Urothelium cell line (cell line): Measurements from ENCODE around the gene MINDY2.
"Not testable (repeated sequence)": the region's sequence is repeated elsewhere in the genome, so short reads cannot be mapped to it uniquely, and the experiment has no call there.

Experiments used
- DNase-seq: peaks from one replicate; pipeline ENCODE4 v3.0.0; 2011; ENCODE audit warnings: low spot score, mixed read lengths
- FAIRE-seq: peaks from 2 replicates; lab custom pipeline; 2011; peaks lifted over from hg19 to GRCh38; lab: Jason Lieb, UNC

MINDY2 gene

DNA sequence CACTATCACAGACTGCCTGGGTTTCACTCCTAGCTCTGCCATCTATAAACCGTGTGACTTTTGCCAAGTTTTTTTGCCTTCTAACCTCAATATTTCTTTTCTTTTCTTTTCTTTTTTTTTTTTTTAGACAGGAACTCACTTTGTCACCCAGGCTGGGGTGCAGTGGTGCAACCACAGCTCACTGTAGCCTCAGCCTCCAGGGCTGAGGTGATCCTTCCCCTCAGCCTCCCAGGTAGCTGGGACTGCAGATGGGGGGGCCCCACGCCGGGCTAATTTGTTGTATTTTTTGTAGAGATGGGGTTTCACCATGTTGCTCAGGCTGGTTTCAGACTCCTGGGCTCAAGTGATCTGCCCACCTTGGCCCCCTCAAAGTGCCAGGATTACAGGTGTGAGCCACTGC is 18.4 kb upstream of the MINDY2 start:
- FAIRE-seq (no peak), DNase-seq (no peak)

DNA sequence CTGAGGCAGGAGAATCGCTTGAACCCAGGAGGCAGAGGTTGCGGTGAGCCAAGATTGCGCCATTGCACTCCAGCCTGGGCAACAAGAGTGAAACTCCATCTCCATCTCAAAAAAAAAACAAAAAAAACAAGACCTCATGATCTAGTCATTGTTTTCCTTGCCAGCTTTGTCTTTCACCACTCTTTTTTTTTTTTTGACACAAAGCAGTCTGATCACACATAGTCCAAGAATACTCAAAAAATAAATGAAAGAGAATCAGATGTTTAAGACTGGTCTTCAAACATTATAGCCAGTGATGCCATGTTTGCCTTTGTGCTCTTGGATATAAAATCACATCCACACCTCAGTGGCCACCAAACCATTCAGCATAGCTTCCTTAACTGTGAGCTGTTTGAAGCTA is 15.8 kb upstream of the MINDY2 start:
- FAIRE-seq (no peak), DNase-seq (no peak)

DNA sequence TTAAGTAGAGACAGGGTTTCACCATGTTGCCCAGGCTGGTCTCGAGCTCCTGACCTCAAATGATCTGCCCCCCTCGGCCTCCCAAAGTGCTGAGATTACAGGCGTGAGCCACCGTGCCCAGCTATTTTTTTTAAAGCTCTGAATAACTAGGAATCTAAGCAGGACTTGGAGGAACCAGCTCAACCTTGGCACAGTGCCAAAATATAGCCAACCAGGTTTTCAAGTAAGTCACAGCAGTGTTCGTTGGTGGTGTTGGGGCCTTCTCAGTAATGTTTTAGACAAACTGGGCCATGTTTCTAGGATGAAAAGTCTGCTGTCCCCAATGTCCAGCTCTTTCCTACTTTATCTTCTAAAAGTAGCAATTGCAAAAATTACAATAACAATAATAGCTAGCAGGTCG is 15.1 kb upstream of the MINDY2 start:
- peak; percentile 31 for DNase-seq
- no peak for FAIRE-seq

DNA sequence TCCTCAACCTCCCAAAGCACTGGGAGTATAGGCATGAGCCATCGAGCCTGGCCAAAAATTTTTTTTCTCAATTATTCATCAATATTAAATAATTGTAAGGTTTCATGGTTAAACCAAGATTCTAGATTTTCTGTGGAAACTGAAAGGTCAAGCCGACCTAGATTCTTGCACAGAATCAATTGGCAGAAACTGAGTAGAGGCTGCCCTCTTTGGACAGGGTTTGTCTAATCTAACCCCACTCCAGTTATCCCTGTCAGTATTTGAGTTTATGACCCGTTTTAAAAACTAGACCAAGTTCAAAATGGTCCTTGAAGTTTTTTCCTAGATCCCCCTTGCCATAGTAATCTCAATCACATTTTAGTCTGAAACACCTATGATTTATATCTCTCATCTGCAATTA is 13.0 kb upstream of the MINDY2 start:
- DNase-seq (no peak), FAIRE-seq (no peak)

DNA sequence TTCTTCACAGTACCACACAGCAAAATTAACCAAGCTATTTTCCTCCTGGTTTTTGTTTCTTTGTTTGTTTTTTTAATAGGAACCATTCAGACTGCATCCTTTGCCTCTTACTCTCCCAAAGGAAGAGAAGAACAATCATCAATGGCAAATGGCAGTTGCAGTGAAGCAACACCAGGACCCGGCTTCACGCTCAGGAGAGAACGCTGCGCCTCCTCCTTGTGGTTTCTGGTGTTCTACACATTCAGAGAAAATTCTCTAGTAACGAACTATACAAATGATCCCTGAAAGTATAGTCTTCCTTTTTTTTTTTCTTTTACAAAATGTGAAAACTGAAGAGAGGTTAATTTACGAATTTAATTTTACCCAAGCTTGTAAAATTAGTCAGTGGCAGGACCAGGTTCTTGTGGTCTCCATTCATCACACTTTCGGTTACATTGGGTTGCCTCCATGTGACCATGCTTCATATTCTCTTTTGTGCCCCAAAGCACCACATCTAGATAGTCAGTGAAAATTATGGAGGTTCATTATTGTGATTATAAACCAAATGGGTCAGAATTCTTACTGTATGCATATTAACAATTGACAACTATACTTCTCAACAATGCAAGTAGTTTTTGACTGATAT is 10.6 kb upstream of the MINDY2 start:
- FAIRE-seq: no peak
- DNase-seq: no peak

DNA sequence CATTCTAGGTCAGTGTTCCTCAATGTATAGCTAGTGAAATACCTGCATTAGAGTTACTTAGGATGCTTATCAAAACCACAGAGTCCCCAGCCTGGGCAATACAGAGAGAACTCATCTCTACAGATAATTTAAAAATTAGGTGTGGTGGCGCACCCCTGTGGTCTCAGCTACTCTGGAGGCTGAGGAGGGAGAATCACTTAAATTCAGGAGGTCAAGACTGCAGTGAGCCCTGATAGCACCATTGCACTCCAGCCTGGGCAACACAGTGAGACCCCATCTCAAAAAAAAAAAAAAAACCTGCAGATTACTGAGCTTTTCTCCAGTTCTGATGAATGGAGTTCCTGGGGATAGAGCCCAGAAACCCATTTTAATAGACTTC is 10.1 kb upstream of the MINDY2 start:
- DNase-seq (no peak), FAIRE-seq (no peak)

DNA sequence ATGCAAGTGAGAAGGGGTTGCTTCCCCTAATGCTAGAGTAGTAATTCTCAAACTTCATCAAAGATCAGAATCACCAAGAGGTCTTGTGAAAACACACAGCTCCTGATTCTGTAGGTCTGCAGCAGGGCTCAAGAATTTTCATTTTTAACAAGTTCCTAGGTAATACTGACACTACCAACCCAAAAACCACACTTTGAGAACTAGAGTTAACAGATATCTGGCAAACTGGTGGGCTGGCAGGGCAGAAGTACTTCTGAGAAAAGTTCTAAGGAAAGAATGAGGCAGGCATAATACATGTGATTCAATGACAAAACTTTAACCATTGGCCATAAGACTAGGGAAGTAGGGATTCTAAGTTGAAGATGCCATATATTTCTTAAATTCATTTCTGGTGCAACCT is 8.8 kb upstream of the MINDY2 start:
- no peak for FAIRE-seq

DNA sequence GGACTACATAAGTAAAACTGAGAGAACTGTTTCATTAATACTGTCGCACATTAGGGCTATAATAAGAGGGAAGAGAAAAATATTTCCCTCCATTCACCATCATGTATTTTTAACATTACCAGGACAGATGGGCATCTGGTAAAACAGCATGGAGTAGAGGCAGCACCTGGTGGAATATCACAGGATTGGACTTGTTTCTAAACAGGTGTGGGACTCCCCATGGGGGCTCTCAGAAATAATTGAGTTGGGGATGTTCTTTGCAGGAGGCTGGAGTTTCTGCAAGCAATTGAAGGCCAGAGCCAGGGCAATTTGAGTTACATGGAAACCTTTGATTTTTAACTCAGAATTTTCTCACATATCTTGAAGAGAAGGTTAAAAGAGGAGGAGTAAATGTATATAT is 8.4 kb upstream of the MINDY2 start:
- FAIRE-seq (no peak), DNase-seq (no peak)

More for the DNA sequence above, 8.8 kb upstream of the MINDY2 start:
- DNase-seq: no peak

DNA sequence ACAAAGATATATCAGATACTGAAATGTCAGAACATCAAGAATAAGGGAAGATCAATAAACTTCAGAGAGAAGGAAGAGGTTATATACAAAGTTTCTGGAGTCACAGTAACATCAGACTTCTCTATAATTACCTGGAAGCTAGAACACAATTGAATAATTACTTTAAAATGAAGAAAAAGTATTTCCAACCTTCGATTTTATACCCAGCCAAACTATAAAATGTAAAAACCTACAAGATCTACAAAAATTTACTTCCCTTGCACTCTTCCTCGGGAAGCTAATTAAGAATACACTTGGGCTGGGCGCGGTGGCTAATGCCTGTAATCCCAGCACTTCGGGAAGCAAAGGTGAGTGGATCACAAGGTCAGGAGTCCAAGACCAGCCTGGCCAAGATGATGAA is 6.6 kb upstream of the MINDY2 start:
- DNase-seq (no peak), FAIRE-seq (no peak)

DNA sequence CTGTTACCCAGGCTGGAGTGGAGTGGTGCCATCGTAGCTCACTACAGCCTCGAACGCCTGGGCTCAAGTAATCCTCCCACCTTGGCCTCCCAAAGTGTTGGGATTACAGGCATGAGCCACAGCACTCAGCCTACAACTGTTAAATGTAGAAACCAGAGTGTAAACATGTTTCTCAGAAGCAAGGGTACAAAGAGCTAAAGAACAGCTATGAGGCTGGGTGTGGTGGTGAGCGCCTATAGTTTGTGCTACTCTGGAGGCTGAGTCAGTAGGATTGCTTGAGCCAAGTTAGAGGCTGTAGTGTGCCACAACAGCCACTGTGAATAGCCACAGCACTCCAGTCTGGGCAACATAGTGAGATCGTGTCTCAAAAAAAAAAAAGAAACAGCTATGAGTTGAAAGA is 4.8 kb upstream of the MINDY2 start:
- DNase-seq (no peak), FAIRE-seq (no peak)

DNA sequence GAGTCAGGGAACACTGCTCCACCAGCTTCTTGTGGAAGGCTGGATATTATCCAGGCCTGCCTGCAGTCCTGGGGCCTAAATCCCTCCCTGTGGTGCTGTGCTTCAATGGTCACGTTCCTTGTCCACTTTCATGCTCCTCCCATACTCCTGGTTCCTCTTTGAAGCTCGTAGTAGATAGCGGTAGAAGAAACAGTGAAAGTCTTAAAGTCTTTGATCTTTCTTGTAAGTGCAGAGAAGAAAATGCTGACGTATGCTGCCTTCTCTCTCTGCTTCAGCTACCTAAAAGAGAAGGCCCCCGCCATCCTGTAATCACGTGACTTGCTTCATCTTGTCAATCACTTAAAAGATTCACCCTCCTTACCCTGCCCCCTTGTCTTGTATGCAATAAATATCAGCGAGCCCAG is 2.5 kb upstream of the MINDY2 start:
- not testable (repeated sequence) for FAIRE-seq, DNase-seq

DNA sequence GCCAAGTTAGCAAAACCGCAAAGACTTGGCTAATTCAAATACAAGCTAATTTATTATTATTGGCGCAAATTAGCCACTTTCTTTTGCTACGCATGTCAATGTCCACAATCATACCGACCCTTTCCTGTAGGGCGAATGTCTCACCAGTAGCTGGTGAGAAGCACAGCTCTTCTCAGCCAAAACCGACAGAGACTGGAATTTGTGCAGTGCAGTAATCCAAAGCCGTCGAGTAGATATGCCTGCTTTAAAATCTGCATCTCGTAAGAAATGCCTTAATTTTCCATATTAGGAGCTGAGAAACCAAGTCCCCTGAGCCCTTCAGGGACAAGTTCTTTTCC is 614 bp upstream of the MINDY2 start:
- FAIRE-seq (peak; percentile 32), DNase-seq (peak; percentile 52)

DNA sequence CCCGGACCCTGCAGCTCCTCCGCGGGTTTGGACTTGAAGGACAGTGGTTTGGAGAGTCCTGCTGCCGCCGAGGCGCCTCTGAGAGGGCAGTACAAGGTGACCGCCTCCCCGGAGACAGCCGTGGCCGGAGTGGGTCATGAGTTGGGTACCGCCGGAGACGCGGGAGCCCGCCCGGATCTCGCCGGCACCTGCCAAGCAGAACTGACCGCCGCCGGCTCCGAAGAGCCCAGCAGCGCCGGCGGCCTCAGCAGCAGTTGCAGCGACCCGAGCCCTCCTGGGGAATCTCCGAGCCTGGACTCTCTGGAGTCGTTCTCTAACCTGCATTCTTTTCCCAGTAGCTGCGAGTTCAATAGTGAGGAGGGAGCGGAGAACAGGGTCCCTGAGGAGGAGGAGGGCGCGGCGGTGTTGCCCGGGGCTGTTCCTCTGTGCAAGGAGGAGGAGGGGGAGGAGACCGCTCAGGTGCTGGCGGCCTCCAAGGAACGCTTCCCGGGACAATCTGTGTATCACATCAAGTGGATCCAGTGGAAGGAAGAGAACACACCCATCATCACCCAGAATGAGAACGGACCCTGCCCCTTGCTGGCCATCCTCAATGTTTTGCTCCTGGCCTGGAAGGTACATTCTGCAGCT is 634 bp downstream of the MINDY2 start:
- DNase-seq (peak; percentile 62), FAIRE-seq (no peak)

DNA sequence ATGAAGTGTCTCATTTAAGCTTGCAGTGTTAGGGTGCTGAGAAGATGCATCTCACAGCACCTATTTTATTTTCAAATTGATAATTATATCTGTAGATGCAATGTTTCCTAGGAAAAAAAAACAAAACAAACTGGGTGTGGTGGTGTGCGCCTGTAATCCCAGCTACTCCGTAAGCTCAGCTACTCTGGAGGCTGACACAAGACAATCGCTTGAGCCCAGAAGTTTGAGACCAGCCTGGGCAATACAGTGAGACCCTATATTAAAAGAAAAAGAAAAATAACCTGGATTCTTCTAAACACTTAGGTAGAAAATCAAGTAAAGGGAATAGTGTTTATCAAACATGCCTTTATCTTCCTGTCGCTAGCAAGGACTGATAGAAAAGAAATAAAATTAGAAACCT is 1.9 kb downstream of the MINDY2 start:
- no peak for FAIRE-seq
- DNase-seq: no peak

DNA sequence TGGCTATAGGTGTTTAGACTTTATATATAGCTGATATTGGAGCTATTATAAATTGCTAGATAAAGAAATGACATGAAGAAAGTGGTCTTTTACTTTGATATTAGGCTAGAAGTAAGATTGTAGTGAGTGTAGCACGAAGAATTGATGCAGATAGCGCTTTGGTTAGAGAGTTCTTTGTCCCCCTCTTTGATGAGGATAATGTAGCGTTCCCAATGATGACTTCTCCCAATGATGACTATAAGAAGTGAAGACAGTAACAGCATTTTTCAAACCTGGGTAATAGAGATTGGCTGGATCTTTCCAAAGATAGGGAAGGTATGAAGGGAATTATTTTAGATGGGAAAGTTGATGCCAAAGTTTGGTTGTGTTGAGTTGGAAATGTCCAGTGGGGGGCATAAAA is 4.3 kb downstream of the MINDY2 start:
- FAIRE-seq (no peak), DNase-seq (no peak)

DNA sequence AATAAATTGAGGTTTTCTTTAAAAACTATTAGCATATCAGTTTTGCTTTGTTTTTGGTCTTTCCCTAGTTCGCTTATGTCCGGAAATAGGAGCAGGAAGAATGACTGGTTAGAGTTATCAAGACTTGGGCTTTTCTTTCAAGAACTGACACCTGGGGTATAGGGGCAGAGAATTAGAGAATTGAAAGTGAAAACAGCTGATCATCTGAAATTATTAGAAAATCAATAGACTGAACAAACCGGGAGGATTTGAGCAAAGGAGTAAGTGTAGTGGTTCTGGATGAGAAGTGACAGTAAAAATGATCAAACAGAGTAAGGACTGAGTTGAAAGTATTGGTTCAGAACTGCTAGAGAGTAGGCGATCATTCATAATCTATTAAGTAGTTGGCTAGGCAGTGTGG is 6.0 kb downstream of the MINDY2 start:
- no peak for FAIRE-seq
- DNase-seq: no peak

DNA sequence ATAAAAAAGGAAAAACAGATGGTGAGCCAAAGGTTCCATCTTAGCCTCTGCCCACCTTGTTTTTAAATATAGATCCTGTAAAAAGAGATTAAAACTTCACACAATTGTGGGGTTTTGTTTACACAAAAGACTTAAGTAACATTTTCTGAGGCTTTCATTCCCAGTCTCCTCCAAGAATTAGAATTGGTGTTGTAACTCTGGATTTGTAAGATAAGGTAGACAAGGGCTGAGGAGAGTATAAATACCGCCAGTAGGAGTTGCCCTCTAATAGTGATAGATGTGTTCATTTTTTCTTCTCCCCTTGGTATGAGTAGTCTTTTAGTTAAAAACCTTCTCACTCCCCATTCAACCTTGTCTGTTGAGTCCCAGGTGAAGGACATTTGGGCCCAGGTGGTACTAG is 8.5 kb downstream of the MINDY2 start:
- FAIRE-seq (no peak), DNase-seq (no peak)

DNA sequence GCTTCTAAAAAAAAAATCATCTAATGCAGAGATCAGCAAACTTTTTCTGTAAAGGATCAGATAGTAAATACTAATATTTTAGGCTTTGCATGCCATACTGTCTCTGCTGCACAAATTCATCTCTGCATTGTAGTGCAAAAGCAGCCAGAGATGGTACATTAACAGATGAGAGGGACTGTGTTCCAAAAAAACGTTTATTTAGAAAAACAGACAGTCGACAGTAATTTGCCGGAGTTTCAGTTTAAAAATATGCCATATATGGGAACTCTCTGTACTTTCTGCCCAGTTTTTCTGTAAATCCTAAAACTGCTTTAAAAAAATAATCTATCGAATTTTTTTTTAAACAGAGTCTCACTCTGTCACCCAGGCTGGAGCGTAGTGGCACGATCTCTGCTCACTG is 14.3 kb downstream of the MINDY2 start:
- DNase-seq (no peak), FAIRE-seq (no peak)

DNA sequence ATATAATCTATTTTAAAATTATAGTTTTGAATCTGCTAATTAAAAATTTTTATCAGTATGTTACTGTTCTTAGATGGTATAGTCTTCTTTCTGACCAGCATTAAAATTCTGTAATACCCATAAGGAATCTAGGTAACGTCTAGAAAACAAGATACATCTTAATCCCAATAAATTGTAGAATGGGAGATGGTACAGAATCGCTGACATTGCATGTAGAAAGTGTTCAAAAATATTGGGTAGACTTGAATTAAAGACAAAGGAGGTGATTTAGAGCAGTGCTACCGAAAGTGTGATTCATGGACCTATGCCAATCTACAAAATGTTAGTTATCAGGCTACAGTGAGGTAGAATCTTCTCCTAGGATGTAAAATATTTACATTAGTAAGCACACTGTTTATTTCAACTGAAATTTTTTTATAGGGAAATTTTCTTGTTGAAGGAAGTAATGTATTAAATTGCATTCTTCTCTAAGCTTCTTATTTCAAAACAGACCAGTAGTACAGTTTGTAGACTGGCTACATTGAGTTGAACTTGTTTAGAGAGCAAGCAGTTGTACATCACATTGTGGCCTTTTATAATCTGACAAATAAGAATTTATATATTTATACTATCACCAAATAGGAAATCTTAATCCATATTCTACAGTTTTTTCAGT is 17.1 kb downstream of the MINDY2 start:
- FAIRE-seq: no peak
- DNase-seq: no peak

DNA sequence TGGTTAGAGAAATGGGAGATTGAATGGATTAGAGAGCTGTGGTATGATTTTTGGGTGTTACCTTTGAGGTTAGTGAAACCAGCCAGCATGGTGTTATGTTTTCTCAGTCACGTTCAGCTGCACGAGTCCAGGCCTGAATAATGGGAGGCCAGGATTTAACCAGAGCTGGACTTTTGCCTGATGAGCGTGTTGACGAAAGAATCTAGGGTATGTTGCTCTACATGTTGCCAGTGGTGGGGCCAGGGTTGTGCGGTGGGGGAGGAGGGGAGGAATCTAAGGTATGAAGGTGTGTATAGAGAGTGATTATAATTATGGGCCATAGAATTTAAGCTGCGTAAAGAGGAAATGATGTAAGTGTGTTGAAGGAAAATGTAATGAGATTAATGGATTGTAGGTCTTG is 22.8 kb downstream of the MINDY2 start:
- DNase-seq (peak; percentile 68), FAIRE-seq (peak; percentile 77)

DNA sequence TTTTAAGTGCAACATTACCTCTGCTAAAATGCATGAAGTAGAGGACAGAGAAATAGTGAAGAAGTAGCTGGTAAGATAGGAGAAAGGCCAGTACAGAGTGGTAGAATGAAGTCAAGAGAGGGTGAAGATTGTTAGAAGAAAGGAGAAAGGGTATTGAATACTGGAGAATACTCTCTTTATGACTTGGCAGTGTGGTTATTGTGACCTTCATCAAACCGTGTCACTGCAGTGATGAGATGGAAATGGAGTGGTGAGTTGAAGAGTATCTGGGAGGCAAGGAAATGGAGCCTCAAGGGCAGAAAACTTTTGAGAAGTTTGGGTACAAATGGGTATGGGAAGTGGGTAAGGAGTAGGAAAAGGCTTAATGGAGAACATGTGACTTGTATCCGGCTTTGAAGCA is 24.7 kb downstream of the MINDY2 start:
- no peak for DNase-seq
- no peak for FAIRE-seq

DNA sequence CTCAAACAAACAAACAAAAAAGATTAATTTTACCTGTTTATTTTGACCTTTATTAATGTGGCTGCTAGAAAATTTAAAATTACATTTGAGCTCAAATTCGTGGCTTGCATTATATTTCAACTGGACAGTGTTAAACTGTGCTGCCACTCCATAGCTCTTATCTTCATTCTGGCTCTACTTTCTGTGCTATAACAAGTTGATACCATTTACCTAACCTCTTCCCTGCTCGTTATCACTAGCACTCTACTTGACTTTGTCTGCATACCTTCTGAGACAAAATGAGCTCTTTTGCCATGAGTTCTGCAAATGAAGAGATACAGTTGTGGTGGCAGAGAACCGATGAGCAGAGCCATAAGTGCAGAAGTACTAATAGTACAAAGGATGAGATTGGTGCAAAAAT is 26.4 kb downstream of the MINDY2 start:
- DNase-seq (no peak), FAIRE-seq (peak; percentile 81)

DNA sequence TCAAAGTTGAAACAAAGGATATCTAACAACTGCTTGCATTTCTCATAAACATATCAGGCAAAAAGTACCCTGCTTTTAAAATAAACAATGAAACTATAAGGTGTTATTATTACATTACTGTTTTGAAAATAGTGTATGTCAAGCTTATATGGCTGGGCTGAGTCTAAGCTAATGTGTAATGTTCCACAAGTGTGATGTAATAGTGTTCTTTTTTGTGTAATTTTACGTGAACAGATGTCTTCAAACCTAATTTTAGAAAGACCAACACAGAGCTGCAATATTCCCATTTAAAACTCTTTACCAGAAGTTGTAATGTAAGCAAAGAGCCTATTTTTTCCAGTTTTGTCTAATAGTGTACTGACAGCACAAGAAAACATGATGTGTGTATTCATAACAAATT is 34.0 kb downstream of the MINDY2 start:
- FAIRE-seq (no peak), DNase-seq (no peak)
